Right hindlimb (tissue), 1 donor: Measurements from ENCODE around the gene CENPQ.

Experiments used
- DNase-seq: peaks from one replicate; pipeline ENCODE4 v3.0.0-alpha.2; 2018

Gene CENPQ

DNA sequence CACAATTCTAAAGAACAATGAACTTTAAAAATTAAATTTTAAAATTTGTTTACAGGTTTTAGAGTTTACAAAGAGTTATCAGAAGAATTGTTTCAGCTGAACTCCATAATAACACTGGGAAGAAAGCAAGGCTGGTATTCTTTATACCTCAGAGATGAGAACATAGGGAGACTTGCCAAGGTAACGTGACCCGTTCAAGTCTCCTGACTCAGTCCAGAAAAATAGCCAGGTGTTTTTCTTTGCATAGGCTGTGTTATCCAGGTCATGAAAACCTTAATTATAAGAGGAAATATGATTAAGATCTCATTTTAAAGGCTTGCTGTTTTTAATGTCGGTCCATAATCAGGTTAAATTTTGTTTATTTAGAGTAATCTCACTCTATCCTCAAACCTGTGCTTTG, 78.8 kb downstream of the CENPQ start:
- DNase-seq: no peak
